T-helper 2 cell treated with Interferon-gamma antibody and Interleukin-4, amounts not matched to agents 5 μg/mL and 100 μg/mL, for 36 hours (primary cell): ENCODE data around the gene STK11IP.

Experiments used
- DNase-seq: peaks from one replicate; pipeline ENCODE4 v3.0.0; 2021; ENCODE audit warnings: low spot score
- H3K27ac Mint-ChIP-seq: one replicate; pipeline ENCODE4 v1.8.0; 2021; ENCODE audit warnings: mild to moderate bottlenecking, mixed read lengths
- H3K27me3 Mint-ChIP-seq: one replicate; pipeline ENCODE4 v1.8.0; 2021; ENCODE audit warnings: low read depth, mixed read lengths
- H3K36me3 Mint-ChIP-seq: one replicate; pipeline ENCODE4 v1.8.0; 2021; ENCODE audit warnings: low read depth, mixed read lengths
- H3K4me1 Mint-ChIP-seq: one replicate; pipeline ENCODE4 v1.8.0; 2021; ENCODE audit warnings: low read depth, mixed read lengths
- H3K4me3 Mint-ChIP-seq: one replicate; pipeline ENCODE4 v1.8.0; 2022; ENCODE audit warnings: mild to moderate bottlenecking, moderate library complexity, mixed read lengths
- H3K9me3 Mint-ChIP-seq: one replicate; pipeline ENCODE4 v1.8.0; 2021; ENCODE audit warnings: mixed read lengths

Gene STK11IP

DNA sequence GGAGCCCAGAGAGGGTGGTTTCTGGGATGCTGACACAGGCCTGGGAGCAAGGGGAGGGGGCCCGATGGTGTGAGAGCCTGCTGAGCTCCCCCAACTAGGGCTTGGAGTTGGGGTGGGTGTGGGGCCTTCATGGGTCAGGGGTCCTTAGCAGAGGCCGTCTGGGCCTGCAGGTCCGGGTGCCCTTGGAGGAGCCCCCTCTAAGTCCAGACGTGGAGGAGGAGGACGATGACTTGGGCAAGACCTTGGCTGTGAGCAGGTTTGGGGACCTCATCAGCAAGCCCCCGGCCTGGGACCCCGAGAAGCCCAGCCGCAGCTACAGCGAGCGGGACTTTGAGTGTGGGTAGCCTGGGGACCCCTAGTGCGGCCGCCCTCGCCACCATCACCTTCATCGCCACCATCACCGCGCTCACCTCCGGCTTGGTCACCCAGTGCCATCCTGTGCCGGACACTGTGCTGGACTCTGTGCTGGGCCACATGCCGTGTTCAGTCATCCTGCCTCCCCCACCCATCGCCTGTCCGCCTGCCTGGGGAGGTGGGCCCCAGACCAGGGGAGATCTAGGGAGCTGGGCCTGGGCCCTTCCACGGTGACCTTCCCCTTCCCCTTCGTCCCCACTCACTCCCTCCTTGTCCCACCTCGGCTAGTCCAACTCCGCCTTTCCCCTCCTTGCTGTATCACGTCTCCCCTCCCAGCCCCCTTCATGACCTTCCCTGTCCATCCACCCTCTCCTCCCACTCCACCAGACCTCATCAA, 30.8 kb downstream of the STK11IP start:
- H3K4me3 Mint-ChIP-seq: no peak overlapping the region
- no peak overlapping the region for H3K27ac Mint-ChIP-seq

DNA sequence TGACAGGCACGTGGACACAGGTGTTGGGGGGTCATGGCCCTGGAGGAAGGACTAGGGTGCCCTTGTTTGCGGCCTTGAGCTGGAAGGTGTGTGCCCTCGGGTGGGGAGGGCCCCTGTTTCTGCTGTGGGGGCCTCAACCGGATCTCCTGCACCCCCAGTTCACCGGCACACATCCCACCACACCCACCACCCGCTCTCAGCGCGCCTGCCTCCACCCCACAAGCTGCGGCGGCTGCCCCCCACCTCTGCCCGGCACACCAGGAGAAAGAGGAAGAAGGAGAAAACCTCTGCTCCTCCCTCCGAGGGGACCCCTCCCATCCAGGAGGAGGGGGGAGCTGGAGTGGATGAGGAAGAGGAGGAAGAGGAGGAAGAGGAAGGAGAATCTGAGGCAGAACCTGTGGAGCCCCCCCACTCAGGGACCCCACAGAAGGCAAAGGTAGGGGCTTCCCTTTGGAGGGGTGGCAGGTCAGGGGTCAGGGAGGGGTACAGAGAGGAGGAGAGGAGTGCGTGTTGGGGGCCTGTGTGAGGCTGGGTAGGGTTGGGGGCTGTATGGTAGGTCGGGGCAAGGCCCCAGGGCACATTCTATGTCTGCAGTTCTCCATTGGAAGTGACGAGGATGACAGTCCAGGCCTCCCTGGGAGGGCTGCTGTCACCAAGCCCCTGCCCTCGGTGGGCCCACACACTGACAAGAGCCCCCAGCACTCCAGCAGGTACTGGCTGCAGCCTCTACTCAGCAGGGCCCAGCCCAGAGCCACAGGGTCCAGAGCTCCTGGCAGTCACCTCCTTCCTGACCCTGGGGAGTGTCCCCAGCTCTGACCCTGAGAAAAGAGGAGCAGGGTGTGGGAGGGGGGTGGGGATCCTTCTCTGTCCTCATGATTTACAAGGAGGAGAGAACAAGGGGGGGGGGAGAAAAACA, 31.6 kb downstream of the STK11IP start:
- Mint-ChIP-seq H3K9me3 (no peaks in the 10 kb centered on the region), H3K4me3 (no peak overlapping the region), H3K27me3 (peaks cover 24% of the 10 kb centered on the region), H3K4me1 (peaks cover 4% of the 10 kb centered on the region), H3K36me3 (no peaks in the 10 kb centered on the region), H3K27ac (no peak overlapping the region)
- no peak for DNase-seq

More for the DNA sequence above, 30.8 kb downstream of the STK11IP start:
- Mint-ChIP-seq H3K9me3 (no peaks in the 10 kb centered on the region), H3K27me3 (peaks cover 30% of the 10 kb centered on the region), H3K36me3 (no peaks in the 10 kb centered on the region), H3K4me1 (peaks cover 4% of the 10 kb centered on the region)
- no peak for DNase-seq

DNA sequence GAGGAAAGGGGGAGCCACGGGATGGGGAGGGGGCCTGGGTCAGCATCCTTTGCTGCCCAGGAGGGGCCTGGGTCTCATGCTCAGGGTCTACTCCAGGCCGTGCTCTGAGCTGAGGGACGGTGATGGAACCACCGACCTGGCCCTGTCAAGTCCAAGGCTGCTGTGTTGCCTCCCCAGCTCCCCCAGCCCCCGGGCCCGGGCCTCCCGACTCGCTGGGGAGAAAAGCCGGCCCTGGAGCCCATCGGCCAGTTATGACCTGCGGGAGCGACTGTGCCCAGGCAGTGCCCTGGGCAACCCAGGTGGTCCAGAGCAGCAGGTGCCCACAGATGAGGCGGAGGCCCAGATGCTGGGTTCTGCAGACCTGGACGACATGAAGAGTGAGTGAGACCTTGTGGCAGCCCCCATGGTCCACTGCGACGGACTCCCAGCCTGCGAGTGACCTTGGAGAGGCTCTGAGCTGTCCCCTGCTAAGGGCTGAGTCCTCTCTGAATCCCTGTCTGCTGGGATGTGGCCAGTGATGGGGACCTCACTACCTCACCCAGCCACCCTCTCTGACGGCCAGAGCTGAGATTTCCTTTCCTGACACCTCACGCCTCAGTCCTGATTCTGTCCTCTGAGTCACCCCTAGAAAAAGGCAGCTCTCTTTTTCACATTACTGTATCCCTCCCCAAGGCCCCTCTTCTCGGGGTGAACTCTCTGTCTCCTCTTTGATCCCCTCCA, 32.5 kb downstream of the STK11IP start:
- peaks cover 17% of the 10 kb centered on the region for H3K27me3 Mint-ChIP-seq
- no peak overlapping the region for H3K27ac Mint-ChIP-seq
- H3K9me3 Mint-ChIP-seq: no peaks in the 10 kb centered on the region
- H3K36me3 Mint-ChIP-seq: no peaks in the 10 kb centered on the region
- H3K4me3 Mint-ChIP-seq: no peak overlapping the region
- no peak for DNase-seq
- H3K4me1 Mint-ChIP-seq: peaks cover 4% of the 10 kb centered on the region

DNA sequence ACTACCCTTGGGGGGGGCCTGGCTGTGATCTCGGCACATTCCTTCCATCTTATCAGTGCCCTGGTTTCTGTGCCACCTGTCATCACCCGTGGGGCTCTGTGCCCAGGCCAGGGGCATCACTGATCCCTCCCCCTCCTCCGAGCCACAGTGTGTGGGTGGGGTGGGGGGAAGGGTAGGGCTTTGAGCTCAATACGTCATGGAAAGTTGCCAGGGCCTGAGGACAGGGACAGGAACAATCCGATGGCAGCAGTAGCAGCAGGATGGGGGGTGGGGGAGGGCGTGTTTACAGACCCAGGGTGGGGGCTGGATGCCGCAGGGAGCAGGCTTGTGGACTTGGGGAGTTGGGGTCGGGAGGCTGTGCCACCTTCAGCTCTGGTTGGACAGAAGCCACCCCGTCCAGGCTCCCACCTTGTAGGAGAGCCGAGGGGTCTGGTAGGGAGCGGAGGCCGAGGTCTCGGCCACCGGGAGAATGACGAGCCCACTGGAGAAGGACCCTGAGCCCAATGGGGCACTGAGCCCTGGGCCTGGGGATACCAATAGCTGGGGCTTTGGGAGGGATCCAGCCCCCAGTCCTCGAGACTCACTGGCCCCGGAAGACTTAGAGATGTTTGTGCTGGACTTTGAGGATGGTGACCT, 33.2 kb downstream of the STK11IP start:
- peaks cover 16% of the 10 kb centered on the region for H3K27me3 Mint-ChIP-seq
- H3K4me1 Mint-ChIP-seq: peaks cover 4% of the 10 kb centered on the region
- no peak for DNase-seq
- H3K36me3 Mint-ChIP-seq: no peaks in the 10 kb centered on the region
- no peak overlapping the region for H3K4me3 Mint-ChIP-seq
- H3K9me3 Mint-ChIP-seq: no peaks in the 10 kb centered on the region
- H3K27ac Mint-ChIP-seq: no peak overlapping the region

DNA sequence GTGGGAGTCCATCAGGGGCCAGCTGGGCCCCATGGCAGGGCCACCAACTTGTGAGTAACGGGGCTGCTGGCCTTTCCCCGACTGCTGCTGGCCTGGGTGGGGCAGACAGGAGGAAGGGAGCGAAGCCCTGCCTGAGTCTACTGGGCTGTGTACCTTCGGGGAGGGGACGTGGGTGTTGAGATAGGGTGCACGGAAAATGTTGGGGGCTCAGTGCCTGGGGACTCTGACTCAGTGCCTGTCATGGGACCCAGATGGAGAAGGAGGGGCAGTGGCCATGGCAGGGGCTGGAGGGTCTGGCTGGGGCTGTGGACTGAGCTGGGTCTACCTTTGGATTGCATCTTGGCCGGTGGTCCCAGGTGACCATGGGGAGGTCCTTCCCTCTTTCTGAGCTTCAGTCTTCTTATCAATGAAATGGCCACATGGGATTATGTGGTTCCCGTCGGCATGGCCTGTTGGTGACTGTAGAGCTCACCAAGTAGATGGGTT, 33.8 kb downstream of the STK11IP start:
- H3K9me3 Mint-ChIP-seq: no peaks in the 10 kb centered on the region

DNA sequence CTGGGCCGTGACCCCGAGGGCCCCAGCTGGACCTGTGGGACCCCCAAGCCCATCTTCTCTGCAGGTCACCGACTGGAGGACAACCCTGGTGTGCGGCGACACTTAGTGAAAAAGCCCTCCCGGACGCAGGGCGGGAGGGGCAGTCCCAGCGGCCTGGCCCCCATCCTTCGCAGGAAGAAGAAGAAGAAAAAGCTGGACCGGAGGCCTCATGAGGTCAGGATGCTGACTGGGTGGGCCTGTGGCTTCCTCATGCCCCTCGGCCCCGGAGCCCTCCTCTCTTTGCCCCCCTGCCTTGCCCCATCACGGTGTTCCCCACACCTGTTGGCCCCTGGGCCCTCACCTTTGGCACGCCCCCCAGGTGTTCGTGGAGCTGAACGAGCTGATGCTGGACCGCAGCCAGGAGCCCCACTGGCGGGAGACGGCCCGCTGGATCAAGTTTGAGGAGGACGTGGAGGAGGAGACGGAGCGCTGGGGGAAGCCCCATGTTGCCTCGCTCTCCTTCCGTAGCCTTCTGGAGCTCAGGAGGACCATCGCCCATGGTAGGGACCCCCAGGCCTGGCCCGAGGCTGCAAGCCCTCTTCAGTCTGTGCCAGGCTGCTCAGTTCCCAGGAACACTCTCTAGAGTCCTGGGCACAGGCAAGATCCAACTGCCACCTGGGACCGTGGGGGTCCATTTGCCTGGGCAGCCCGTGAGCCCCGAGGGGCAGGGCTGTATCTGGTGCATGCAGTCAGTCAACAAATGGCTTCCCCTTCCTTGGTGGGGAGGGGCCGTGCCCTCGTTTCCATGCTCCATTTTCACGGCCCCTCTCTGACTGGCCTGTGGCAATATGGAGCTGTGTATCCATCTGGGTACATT, 34.5 kb downstream of the STK11IP start:
- H3K27me3 Mint-ChIP-seq: peaks cover 5% of the 10 kb centered on the region
- no peak overlapping the region for H3K27ac Mint-ChIP-seq
- H3K36me3 Mint-ChIP-seq: no peaks in the 10 kb centered on the region
- DNase-seq: no peak
- no peak overlapping the region for H3K4me3 Mint-ChIP-seq
- H3K9me3 Mint-ChIP-seq: no peaks in the 10 kb centered on the region
- H3K4me1 Mint-ChIP-seq: no peaks in the 10 kb centered on the region

More for the DNA sequence above, 33.8 kb downstream of the STK11IP start:
- Mint-ChIP-seq H3K4me3 (no peak overlapping the region), H3K27me3 (peaks cover 11% of the 10 kb centered on the region), H3K4me1 (peaks cover 4% of the 10 kb centered on the region), H3K27ac (no peak overlapping the region), H3K36me3 (no peaks in the 10 kb centered on the region)
- DNase-seq: no peak

DNA sequence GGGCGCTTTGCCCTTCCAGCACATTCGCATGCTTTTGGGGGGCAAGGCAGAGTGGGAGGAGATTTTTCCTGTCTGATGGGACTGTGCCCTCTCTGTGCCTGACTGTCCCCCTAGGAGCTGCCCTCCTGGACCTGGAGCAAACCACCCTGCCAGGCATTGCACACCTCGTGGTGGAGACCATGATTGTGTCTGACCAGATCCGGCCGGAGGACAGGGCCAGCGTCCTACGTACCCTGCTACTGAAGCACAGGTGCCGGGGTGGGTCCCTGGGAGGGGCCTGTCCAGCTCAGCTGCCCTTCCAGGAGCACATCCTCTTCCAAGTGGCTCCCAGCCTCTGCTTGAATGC, 35.1 kb downstream of the STK11IP start:
- Mint-ChIP-seq H3K36me3 (no peaks in the 10 kb centered on the region), H3K27me3 (peaks cover 4% of the 10 kb centered on the region), H3K4me1 (no peaks in the 10 kb centered on the region), H3K9me3 (no peaks in the 10 kb centered on the region), H3K4me3 (no peak overlapping the region), H3K27ac (no peak overlapping the region)
- DNase-seq: no peak

DNA sequence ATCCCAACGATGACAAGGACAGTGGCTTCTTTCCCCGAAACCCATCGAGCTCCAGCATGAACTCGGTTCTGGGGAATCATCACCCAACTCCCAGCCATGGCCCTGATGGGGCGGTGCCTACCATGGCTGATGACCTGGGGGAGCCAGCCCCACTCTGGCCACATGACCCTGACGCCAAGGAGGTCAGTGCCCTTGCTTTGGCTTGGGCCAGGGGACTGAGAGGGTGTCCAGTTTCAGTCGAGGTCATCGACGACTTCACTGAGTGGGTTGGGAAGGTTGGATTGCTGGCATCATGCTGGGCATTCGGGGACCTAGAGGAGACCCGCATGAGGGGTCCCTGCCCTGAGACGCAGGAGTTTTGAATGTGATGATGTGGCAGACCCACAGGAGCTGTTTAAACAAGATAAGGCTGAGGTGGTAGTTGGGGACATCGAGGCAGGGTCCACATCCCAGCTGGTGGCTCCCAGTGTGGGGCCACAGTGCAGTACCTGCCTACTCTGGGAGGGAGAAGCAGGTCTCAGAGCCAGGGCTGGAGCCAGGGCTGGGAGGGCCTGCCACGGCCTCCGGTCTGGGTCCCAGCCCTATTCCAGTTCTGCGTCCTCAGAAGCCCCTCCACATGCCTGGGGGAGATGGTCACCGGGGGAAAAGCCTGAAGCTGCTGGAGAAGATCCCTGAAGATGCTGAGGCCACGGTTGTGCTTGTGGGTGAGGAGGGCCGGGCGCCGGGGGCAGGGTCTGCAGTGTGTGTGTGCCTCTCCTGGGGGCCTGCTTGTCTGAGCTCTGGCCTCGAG, 35.8 kb downstream of the STK11IP start:
- no peak overlapping the region for H3K27ac Mint-ChIP-seq
- H3K27me3 Mint-ChIP-seq: peaks cover 4% of the 10 kb centered on the region
- no peaks in the 10 kb centered on the region for H3K36me3 Mint-ChIP-seq

DNA sequence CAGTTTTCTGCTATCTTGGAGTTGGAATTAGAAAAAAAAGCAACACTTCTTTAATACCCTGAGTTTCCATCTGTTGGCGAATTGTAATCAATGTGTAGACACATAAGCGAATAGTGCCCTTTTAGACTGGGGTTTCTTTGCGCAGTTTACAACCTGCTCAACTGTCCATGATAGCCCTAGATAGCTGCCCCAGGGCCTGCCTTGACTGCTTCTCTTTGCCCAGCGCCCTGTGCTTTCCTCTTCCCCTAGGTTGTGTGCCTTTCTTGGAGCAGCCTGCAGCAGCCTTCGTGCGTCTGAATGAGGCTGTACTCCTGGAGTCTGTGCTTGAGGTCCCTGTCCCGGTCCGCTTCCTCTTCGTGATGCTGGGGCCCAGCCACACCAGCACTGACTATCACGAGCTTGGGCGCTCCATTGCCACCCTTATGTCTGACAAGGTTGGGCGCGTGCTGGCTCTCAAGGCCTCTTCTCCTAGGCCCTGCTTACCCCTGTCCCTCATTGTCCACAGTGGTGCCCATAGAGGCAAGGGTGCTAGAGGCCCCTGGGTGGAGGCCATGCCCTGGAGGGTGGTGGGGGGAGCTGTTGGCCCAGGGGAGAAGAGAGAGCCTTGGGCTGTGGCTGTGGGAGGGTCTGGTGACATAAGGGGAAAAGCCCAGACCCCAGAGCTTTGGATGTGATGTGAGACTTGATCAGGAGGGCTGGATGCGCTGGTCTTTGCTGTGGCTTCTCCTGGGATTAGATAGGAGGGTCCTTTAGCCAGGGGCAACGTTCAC, 36.7 kb downstream of the STK11IP start:
- Mint-ChIP-seq H3K36me3 (no peaks in the 10 kb centered on the region), H3K9me3 (no peaks in the 10 kb centered on the region), H3K4me3 (no peak overlapping the region), H3K27me3 (no peaks in the 10 kb centered on the region), H3K4me1 (no peaks in the 10 kb centered on the region), H3K27ac (no peak overlapping the region)
- no peak for DNase-seq

More for the DNA sequence above, 35.8 kb downstream of the STK11IP start:
- no peaks in the 10 kb centered on the region for H3K4me1 Mint-ChIP-seq
- DNase-seq: no peak
- no peak overlapping the region for H3K4me3 Mint-ChIP-seq
- H3K9me3 Mint-ChIP-seq: no peaks in the 10 kb centered on the region

DNA sequence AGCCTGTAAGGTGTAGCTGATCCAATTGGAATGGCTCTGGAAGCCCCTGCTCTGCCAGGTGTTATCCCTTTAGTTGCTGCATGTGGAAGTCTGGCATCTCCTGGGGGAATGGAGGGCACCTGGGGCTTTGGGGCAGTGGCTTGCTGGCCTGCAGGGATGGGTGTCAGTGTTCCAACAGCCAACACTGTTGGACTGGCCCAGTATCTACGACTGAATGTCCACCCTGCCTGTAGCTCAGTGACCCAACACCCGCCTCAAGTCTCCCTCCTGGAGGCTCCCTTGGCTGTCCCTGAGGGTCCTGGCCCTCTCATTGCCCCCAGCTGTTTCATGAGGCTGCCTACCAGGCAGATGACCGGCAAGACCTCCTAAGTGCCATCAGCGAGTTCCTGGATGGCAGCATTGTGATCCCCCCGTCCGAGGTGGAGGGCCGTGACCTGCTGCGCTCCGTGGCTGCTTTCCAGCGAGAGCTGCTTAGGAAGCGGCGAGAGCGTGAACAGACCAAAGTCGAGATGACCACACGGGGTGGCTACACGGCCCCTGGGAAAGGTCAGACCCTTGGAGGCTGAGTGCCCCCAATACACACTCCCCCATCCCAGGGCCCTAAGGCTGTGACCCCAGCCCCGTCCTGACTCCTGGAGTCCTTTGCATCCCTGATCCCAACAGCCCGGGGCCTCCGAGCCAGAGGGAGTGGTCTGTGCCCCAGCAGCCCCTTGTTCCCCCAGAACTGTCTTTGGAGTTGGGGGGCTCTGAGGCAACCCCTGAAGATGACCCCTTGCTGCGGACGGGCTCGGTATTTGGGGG, 37.5 kb downstream of the STK11IP start:
- DNase-seq: no peak
- Mint-ChIP-seq H3K4me1 (no peaks in the 10 kb centered on the region), H3K4me3 (no peak overlapping the region), H3K9me3 (no peaks in the 10 kb centered on the region), H3K27ac (no peak overlapping the region), H3K36me3 (no peaks in the 10 kb centered on the region), H3K27me3 (no peaks in the 10 kb centered on the region)

DNA sequence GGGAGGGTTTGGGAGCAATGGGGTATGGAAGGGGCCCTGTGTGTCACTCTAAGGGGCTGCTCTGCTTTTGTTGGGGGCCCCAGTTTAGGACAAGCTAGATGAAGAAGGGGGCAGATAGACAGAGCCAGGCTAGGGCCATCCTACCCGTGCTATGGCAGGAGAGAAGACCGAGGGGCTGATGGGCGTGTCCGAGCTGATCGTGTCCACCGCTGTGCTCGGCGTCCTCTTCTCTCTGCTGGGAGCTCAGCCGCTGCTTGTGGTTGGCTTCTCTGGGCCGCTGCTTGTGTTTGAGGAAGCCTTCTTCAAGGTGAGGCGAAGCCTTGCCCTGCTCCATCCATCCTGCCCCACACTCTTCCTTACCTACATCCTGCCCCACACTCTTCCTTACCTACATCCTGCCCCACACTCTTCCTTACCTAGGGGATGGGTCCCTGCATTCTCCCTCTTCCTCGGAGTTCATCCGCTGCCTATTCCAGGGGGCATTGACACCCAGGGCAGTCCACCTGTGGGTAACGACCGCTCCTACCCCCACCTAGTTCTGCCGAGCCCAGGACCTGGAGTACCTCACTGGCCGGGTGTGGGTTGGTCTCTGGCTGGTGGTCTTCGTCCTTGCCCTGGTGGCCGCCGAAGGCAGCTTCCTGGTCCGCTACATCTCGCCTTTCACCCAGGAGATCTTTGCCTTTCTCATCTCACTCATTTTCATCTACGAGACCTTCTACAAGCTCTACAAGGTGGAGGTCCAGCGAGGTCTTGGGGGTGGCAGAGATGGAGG, 38.7 kb downstream of the STK11IP start:
- no peaks in the 10 kb centered on the region for H3K4me1 Mint-ChIP-seq
- H3K36me3 Mint-ChIP-seq: no peaks in the 10 kb centered on the region
- H3K27ac Mint-ChIP-seq: no peak overlapping the region
- no peak overlapping the region for H3K4me3 Mint-ChIP-seq
- no peaks in the 10 kb centered on the region for H3K27me3 Mint-ChIP-seq
- no peaks in the 10 kb centered on the region for H3K9me3 Mint-ChIP-seq
- no peak for DNase-seq
